ENCODE measurements around the gene MARCHF3. TPM values are rescaled to one million over a fixed set of nuclear protein-coding genes. Genes with fewer than 3 reads are reported as not detected.
"Not testable (repeated sequence)": the region's sequence is repeated elsewhere in the genome, so short reads cannot be mapped to it uniquely, and the experiment has no call there.

The MARCHF3 gene
- polyA plus RNA-seq, 3 donors from 2014 or later = 2.6 to 4.6 (median 3.4) TPM

DNA sequence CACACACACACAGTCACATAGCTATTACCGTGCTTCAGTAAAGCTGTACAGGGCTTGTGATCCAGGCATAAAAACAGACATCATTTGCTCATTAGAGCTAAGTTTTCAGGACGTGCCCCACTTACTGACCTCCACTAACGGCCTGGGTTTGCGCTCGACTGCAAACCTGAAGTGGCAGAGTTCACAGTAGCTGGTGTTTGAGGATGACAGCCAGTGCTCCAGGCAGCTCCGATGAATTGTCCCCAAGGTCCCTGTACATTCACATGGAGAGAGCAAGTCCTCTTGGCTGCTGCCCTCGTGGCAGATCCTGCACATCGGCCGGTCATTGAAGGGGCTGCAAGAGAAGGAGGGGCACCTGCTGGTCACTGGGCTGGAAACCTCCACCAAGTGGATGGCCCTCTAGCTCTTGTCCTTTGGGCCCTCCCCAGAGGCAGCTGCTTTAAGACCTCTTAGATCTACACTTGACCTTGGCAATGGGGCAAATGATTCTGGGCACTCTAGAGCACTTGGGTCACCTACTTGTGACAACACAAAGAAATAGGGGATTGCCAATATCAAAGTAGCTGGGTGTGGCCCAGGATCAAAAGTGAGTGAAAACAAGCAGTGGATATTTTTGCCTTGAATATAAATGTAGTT is 115.4 kb downstream of the MARCHF3 start:
- Mint-ChIP-seq H3K36me3 (peaks cover 12 to 29% (median 20%) of the 10 kb centered on the region in 3 donors), H3K27ac (no peak overlapping the region)

GRCh38 chr5:126912616-126913200 is 117.7 kb downstream of the MARCHF3 start:
- H3K4me3 Mint-ChIP-seq = no peak overlapping the region
- H3K36me3 Mint-ChIP-seq = peaks cover 19 to 41% (median 29%) of the 10 kb centered on the region in 3 donors

More for the DNA sequence above, 115.4 kb downstream of the MARCHF3 start:
- Mint-ChIP-seq H3K27me3 (ENCODE audit: low read depth in 3 of 3) (peaks cover 0 to 2% (median 0%) of the 10 kb centered on the region in 3 donors), H3K4me1 (peaks cover 7 to 8% of the 10 kb centered on the region in 2 donors), H3K4me3 (no peak overlapping the region), H3K9me3 (peaks cover 0 to 3% (median 0%) of the 10 kb centered on the region in 6 donors)
- no peak for DNase-seq

DNA sequence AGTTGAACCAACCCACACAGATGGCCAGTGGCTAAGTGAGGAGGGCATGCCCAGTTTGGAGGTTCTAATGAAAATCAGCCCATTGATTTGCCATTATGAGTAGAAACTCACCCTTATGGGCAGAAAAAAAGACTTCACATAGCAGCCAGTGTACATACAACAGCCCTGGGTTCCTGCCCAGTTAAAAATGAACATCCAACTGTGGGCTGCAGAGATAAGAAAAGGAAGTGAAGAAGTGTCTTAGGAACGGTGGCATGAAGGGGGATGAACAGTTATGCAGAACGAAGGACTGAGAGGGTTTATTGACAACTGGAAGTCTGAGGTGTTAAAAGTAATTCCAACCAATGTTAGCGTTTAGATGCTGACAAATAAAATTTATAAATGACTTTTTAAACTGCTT is 118.4 kb downstream of the MARCHF3 start:
- H3K4me3 Mint-ChIP-seq = no peak overlapping the region
- no peak overlapping the region for H3K27ac Mint-ChIP-seq
- H3K36me3 Mint-ChIP-seq = peaks cover 19 to 41% (median 29%) of the 10 kb centered on the region in 3 donors
- peaks cover 6% of the 10 kb centered on the region in 2 donors for H3K4me1 Mint-ChIP-seq
- H3K9me3 Mint-ChIP-seq = peaks cover 0 to 10% (median 8%) of the 10 kb centered on the region in 6 donors
- peaks cover 0 to 2% (median 0%) of the 10 kb centered on the region in 3 donors for H3K27me3 Mint-ChIP-seq (ENCODE audit: low read depth in 3 of 3)
- no peak for DNase-seq

More at GRCh38 chr5:126912616-126913200, 117.7 kb downstream of the MARCHF3 start:
- Mint-ChIP-seq H3K9me3 (peaks cover 0 to 10% (median 8%) of the 10 kb centered on the region in 6 donors), H3K27ac (no peak overlapping the region), H3K27me3 (ENCODE audit: low read depth in 3 of 3) (peaks cover 0 to 2% (median 0%) of the 10 kb centered on the region in 3 donors), H3K4me1 (peaks cover 7 to 8% of the 10 kb centered on the region in 2 donors)
- no peak for DNase-seq

- Mint-ChIP-seq H3K9me3 (peaks cover 0 to 15% (median 8%) of the 10 kb centered on the region in 6 donors), H3K4me3 (no peak overlapping the region), H3K36me3 (peaks cover 19 to 41% (median 29%) of the 10 kb centered on the region in 3 donors), H3K27ac (no peak overlapping the region), H3K4me1 (no peaks in the 10 kb centered on the region), H3K27me3 (ENCODE audit: low read depth in 3 of 3) (no peaks in the 10 kb centered on the region)
- no peak for DNase-seq
Observed at GRCh38 chr5:126909856-126910255, 120.5 kb downstream of the MARCHF3 start.

DNA sequence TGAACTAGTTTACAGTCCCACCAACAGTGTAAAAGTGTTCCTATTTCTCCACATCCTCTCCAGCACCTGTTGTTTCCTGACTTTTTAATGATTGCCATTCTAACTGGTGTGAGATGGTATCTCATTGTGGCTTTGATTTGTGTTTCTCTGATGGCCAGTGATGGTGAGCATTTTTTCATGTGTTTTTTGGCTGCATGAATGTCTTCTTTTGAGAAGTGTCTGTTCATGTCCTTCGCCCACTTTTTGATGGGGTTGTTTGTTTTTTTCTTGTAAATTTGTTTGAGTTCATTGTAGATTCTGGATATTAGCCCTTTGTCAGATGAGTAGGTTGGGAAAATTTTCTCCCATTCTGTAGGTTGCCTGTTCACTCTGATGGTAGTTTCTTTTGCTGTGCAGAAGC is 126.0 kb downstream of the MARCHF3 start:
- H3K36me3 Mint-ChIP-seq = peaks cover 4 to 15% (median 8%) of the 10 kb centered on the region in 3 donors
- H3K4me1 Mint-ChIP-seq; H3K4me3 Mint-ChIP-seq; H3K27ac Mint-ChIP-seq; DNase-seq; H3K27me3 Mint-ChIP-seq (ENCODE audit: low read depth in 3 of 3); H3K9me3 Mint-ChIP-seq: not testable (repeated sequence)

- Mint-ChIP-seq H3K27me3 (ENCODE audit: low read depth in 3 of 3) (peaks cover 0 to 1% (median 0%) of the 10 kb centered on the region in 3 donors), H3K4me1 (no peaks in the 10 kb centered on the region), H3K27ac (no peak overlapping the region), H3K36me3 (peaks cover 0 to 10% (median 7%) of the 10 kb centered on the region in 3 donors), H3K9me3 (peaks cover 0 to 2% (median 0%) of the 10 kb centered on the region in 6 donors), H3K4me3 (no peak overlapping the region)
- no peak for DNase-seq
Observed at GRCh38 chr5:126900796-126901195, 129.6 kb downstream of the MARCHF3 start.

DNA sequence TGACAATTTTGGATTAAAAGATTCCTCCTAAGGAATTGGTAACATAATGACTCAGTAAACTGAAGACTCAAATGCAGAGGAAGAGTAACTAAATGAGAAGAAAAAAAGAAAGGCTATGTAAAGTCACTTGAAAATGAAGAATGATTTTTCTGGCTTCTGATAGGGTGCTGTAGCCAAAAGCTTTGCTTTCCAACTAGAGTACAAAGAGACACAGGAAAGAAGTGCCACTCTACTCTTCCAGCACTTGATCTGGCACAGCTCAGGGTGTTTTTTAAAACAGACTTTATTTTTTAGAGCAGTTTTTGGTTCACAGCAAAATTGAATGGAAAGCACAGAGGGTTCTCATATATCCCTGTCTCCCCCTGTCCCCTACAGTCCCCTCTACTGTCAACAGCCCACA is 130.9 kb downstream of the MARCHF3 start:
- Mint-ChIP-seq H3K27me3 (ENCODE audit: low read depth in 3 of 3) (peaks cover 0 to 1% (median 0%) of the 10 kb centered on the region in 3 donors), H3K36me3 (peaks cover 0 to 17% (median 7%) of the 10 kb centered on the region in 3 donors), H3K4me1 (no peaks in the 10 kb centered on the region), H3K9me3 (peaks cover 0 to 5% (median 2%) of the 10 kb centered on the region in 6 donors), H3K27ac (no peak overlapping the region), H3K4me3 (no peak overlapping the region)
- no peak for DNase-seq

DNA sequence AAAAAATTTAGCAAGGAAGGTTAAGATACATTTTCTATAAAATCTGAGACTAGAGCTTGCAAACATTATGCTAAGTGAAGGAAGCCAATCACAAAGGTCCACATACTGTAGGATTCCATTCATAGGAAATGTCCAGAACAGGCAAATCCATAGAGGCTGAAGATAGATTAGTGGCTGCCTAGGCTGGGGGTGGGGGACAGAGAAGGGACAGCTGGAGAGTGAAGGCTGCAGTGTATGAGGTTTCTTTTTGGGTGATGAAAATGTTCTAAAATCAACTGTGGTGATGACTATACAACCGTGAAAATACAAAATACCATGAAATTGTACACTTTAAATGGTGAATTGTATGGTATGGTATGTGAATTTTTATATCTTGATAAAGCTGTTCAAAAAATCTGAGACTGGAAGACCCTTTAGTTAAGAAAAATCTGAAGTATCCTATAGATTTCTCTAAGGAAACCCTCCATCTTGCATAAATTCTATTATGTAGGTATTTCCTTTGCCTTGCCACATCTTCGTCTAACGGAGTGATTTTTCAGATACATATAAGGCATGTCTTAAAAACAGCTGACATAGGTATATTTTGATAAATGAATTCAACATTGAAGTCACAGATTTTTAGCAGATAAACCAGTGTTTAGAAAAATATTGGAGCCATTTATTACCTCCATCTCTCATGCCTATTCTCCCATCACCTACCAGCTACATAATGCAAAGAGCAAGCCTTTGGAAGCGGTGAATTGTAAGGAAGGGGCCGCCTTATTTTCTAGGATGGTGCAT is 132.3 kb downstream of the MARCHF3 start:
- H3K27ac Mint-ChIP-seq = no peak overlapping the region
- no peak overlapping the region for H3K4me3 Mint-ChIP-seq
- peaks cover 0 to 17% (median 7%) of the 10 kb centered on the region in 3 donors for H3K36me3 Mint-ChIP-seq
- peaks cover 0 to 5% (median 2%) of the 10 kb centered on the region in 6 donors for H3K9me3 Mint-ChIP-seq
- H3K4me1 Mint-ChIP-seq = no peaks in the 10 kb centered on the region
- H3K27me3 Mint-ChIP-seq (ENCODE audit: low read depth in 3 of 3) = peaks cover 0 to 1% (median 0%) of the 10 kb centered on the region in 3 donors
- no peak for DNase-seq

DNA sequence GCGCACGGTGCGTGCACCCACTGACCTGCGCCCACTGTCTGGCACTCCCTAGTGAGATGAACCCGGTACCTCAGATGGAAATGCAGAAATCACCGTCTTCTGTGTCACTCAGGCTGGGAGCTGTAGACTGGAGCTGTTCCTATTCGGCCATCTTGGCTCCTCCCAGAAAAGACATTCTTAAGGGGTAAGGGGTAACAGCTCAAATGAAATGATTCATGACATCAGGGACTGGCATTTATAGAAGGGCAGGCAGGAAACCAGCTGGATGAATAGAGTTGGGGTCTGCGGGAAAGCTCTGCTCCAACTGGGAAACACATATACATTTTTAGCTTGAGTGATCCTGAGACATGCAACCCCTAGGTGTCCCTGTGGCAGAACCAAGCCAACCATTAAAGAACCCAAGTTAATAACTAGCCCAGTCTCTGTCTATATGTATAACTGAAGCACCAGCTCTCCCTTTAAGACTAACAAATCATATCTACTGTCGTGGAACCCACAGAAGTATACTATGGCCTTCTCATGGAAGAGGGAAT is 134.1 kb downstream of the MARCHF3 start:
- no peaks in the 10 kb centered on the region for H3K4me1 Mint-ChIP-seq
- peaks cover 0 to 5% (median 2%) of the 10 kb centered on the region in 6 donors for H3K9me3 Mint-ChIP-seq
- peaks cover 0 to 1% (median 0%) of the 10 kb centered on the region in 3 donors for H3K27me3 Mint-ChIP-seq (ENCODE audit: low read depth in 3 of 3)
- H3K27ac Mint-ChIP-seq = no peak overlapping the region
- no peak for DNase-seq
- no peak overlapping the region for H3K4me3 Mint-ChIP-seq
- peaks cover 0 to 8% (median 7%) of the 10 kb centered on the region in 3 donors for H3K36me3 Mint-ChIP-seq

- H3K36me3 Mint-ChIP-seq; H3K27me3 Mint-ChIP-seq (ENCODE audit: low read depth in 3 of 3); H3K4me3 Mint-ChIP-seq; H3K4me1 Mint-ChIP-seq; DNase-seq; H3K27ac Mint-ChIP-seq; H3K9me3 Mint-ChIP-seq: not testable (repeated sequence)
Observed at GRCh38 chr5:126895712-126896111, 134.6 kb downstream of the MARCHF3 start.

- peaks cover 0 to 15% (median 0%) of the 10 kb centered on the region in 3 donors for H3K36me3 Mint-ChIP-seq
- not testable (repeated sequence) for H3K4me3 Mint-ChIP-seq; H3K27me3 Mint-ChIP-seq (ENCODE audit: low read depth in 3 of 3); H3K9me3 Mint-ChIP-seq; DNase-seq; H3K27ac Mint-ChIP-seq; H3K4me1 Mint-ChIP-seq
Observed at GRCh38 chr5:126890414-126890813, 139.9 kb downstream of the MARCHF3 start.

GRCh38 chr5:126888175-126888574 is 142.2 kb downstream of the MARCHF3 start:
- Mint-ChIP-seq H3K4me1 (no peaks in the 10 kb centered on the region), H3K27ac (no peak overlapping the region), H3K9me3 (no peaks in the 10 kb centered on the region), H3K27me3 (ENCODE audit: low read depth in 3 of 3) (peaks cover 0 to 2% (median 0%) of the 10 kb centered on the region in 3 donors), H3K4me3 (no peak overlapping the region), H3K36me3 (peaks cover 0 to 12% (median 0%) of the 10 kb centered on the region in 3 donors)
- DNase-seq = no peak

DNA sequence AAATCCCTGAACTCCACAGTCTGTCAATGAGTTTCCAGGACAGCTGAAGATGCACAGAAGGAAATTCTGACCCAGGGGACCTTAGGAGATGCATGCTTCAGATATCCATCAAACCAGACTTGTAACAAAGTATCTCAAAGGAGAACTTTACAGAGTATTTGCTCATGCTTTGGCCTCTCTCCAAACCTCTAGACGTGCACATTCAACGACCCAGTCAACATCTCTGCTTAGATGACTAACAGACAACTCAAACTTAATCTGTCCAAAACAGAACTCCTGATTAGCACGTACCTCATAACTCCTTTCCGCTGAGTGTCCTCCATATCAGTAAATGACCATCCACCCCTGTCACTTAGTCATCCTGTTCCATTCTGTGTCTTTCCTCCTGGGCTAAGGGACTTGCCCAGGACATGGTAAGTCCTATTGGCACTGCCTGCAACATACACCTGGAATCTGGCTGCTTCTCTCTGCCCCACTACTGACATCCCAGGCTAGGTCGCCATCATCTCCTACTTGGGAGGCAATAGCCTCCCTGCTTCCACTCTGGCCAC is 146.0 kb downstream of the MARCHF3 start:
- Mint-ChIP-seq H3K27ac (no peak overlapping the region), H3K4me3 (no peak overlapping the region), H3K27me3 (ENCODE audit: low read depth in 3 of 3) (peaks cover 0 to 2% (median 0%) of the 10 kb centered on the region in 3 donors), H3K4me1 (no peaks in the 10 kb centered on the region), H3K9me3 (no peaks in the 10 kb centered on the region), H3K36me3 (peaks cover 0 to 8% (median 0%) of the 10 kb centered on the region in 3 donors)
- DNase-seq = no peak
